Measurements from ENCODE around the gene BGN. TPM values are rescaled to one million over a fixed set of nuclear protein-coding genes. Genes with fewer than 3 reads are reported as not detected.

The BGN gene
- total RNA-seq, 1 experiment from 2014 or later: 2.9 TPM

GRCh38 chrX:153511784-153512500, 17.2 kb downstream of the BGN start:
- POLR2A ChIA-PET: no interaction called here
- H3K27ac ChIP-seq (ENCODE audit: low read length): no peak overlapping the region
- H3K9me3 ChIP-seq (ENCODE audit: control insufficient read depth, insufficient read depth, low read depth, low read length): no peaks in the 10 kb centered on the region
- in situ Hi-C loops (cut with HindIII; ENCODE audit: low pct_unique_long_range_greater_than_20kb, low sequenced_read_pairs) (no loop called here), intact Hi-C loops (cut with micrococcal nuclease; ENCODE audit: unreplicated experiment) (no loop called here)
- no peak overlapping the region for H3K4me3 ChIP-seq (ENCODE audit: low read depth in 2 of 2, low read length in 2 of 2)
- TF ChIP-seq REST (IDR thresholded peaks at IDR 0.05; ENCODE audit: insufficient read depth in 1 of 2, low read depth in 2 of 2, low read length in 1 of 2): no peak
- no peak for TF ChIP-seq SIN3A (IDR thresholded peaks at IDR 0.05; ENCODE audit: borderline replicate concordance, insufficient read depth, low read depth, low read length)
- no peak for TF ChIP-seq CTCF (IDR thresholded peaks at IDR 0.05)
- no peak for TF ChIP-seq POLR2AphosphoS5 (IDR thresholded peaks at IDR 0.05; ENCODE audit: low read depth, low read length)
- TF ChIP-seq TCF7L2 (IDR thresholded peaks at IDR 0.05; ENCODE audit: low read depth, low read length): no peak
- H3K36me3 ChIP-seq (ENCODE audit: control insufficient read depth, insufficient read depth, low read length): no peaks in the 10 kb centered on the region
- ATAC-seq (no peak), DNase-seq (ENCODE audit: low read depth, low spot score) (no peak)
- H3K4me1 ChIP-seq (ENCODE audit: control insufficient read depth, insufficient read depth, low read length): no peaks in the 10 kb centered on the region
- H3K27me3 ChIP-seq (ENCODE audit: control insufficient read depth, insufficient read depth, low read length): no peaks in the 10 kb centered on the region
- CTCF ChIA-PET: no interaction called here
- BruUV-seq (replicated peaks): no TSS peak

GRCh38 chrX:153512501-153512893, 17.7 kb downstream of the BGN start:
- no peak for ATAC-seq
- Histone ChIP-seq H3K27me3 (ENCODE audit: control insufficient read depth, insufficient read depth, low read length) (no peaks in the 10 kb centered on the region), H3K27ac (ENCODE audit: low read length) (no peak overlapping the region), H3K4me3 (ENCODE audit: low read depth in 2 of 2, low read length in 2 of 2) (no peak overlapping the region), H3K36me3 (ENCODE audit: control insufficient read depth, insufficient read depth, low read length) (no peaks in the 10 kb centered on the region), H3K9me3 (ENCODE audit: control insufficient read depth, insufficient read depth, low read depth, low read length) (no peaks in the 10 kb centered on the region), H3K4me1 (ENCODE audit: control insufficient read depth, insufficient read depth, low read length) (no peaks in the 10 kb centered on the region)
- DNase-seq (ENCODE audit: low read depth, low spot score): no peak
- no TSS peak for BruUV-seq (replicated peaks)
- TF ChIP-seq SIN3A (IDR thresholded peaks at IDR 0.05; ENCODE audit: borderline replicate concordance, insufficient read depth, low read depth, low read length) (no peak), REST (IDR thresholded peaks at IDR 0.05; ENCODE audit: insufficient read depth in 1 of 2, low read depth in 2 of 2, low read length in 1 of 2) (no peak), POLR2AphosphoS5 (IDR thresholded peaks at IDR 0.05; ENCODE audit: low read depth, low read length) (no peak), CTCF (IDR thresholded peaks at IDR 0.05) (no peak), TCF7L2 (IDR thresholded peaks at IDR 0.05; ENCODE audit: low read depth, low read length) (no peak)
- in situ Hi-C loops (cut with HindIII; ENCODE audit: low pct_unique_long_range_greater_than_20kb, low sequenced_read_pairs): no loop called here
- intact Hi-C loops (cut with micrococcal nuclease; ENCODE audit: unreplicated experiment): no loop called here
- ChIA-PET POLR2A (no interaction called here), CTCF (no interaction called here)

Data from Panc1 (cell line).